Activated CD4-positive, CD25-positive, alpha-beta regulatory T cell (primary cell): Measurements from ENCODE around the gene GHR.
"Not testable (repeated sequence)": the region's sequence is repeated elsewhere in the genome, so short reads cannot be mapped to it uniquely, and the experiment has no call there.

Experiments used
- DNase-seq, 4 experiments: peaks; one replicate each; lab custom pipeline; 2025; lab: John Stamatoyannopoulos, UW

Gene GHR

GRCh38 chr5:42645138-42645537 is 221.9 kb downstream of the GHR start:
- no peak for DNase-seq

DNA sequence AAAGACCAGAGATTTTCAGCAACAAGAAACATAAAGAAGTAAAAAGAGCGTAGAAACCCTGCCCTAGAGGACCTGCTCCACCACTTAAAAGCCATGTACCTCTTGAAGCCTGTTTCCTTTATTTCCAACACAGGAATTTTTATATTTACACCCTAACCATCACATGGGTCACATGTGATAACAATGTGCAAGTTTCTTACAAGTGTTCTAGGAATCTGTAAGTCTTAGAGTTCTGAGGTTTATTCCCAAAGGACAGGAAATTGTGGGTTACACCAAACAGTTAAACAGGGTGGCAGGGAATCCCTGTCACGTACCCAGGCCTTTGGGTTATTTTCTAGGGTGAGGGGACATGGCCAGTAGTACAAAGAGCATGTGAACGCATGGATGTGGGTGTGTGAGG is 224.8 kb downstream of the GHR start:
- DNase-seq: no peak

DNA sequence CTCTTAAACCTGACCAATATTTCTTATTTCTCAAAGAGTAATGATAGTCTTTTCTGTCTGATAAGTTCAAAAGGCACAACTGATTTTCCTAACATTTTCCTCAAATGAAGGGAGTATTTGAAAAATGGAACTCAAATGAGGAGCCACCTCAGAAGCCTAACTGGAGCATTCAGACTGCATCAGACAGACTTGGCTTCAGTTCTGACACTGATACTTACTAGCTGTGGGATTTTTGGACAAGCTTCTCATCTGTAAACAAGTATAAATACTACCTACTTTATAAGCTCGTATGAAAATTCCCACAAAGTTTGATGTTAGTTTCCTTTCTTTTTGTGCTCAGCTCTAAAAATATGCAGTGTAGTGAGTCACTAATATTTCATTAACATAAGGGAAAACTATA is 225.7 kb downstream of the GHR start:
- no peak for DNase-seq

GRCh38 chr5:42650084-42650483 is 226.8 kb downstream of the GHR start:
- no peak for DNase-seq

GRCh38 chr5:42653705-42654104 is 230.5 kb downstream of the GHR start:
- DNase-seq: no peak

GRCh38 chr5:42654645-42655044 is 231.4 kb downstream of the GHR start:
- DNase-seq: no peak

DNA sequence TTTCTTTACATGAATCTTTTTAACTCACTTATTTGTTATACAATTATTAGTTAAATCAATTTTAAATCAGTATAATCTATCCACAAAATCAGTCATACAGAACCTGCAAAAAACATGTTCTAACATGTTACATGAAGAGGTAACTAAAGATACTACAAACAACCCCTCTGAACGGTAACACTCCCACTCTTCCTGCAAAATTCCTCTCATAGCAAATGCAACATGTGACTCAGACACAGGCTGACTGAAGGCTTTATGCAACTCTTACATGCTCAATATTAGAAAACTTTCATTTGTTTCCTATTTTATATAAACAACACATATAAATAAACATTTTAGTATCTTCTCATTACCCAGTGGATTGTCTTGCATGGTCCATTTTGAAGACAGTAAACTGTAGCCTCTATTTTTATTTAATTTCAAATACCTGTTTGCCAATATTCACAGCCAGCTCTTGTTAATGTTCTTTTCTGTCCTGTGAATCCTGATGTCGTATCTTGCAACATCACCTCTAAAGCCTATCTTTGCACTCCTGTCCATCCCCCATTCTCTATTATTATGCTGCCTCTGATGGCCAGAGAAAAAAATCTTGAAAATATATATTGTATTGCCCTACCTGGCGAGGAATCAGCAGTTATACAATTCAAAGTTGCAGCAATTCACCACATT is 232.9 kb downstream of the GHR start:
- no peak for DNase-seq

- no peak for DNase-seq
Observed at GRCh38 chr5:42656651-42657015, 233.4 kb downstream of the GHR start.

DNA sequence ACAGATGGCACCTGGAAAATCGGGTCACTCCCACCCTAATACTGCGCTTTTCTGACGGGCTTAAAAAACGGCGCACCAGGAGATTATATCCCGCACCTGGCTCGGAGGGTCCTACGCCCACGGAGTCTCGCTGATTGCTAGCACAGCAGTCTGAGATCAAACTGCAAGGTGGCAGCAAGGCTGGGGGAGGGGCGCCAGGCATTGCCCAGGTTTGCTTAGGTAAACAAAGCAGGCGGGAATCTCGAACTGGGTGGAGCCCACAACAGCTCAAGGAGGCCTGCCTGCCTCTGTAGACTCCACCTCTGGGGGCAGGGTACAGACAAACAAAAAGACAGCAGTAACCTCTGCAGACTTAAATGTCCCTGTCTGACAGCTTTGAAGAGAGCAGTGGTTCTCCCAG is 236.6 kb downstream of the GHR start:
- DNase-seq: not testable (repeated sequence)

GRCh38 chr5:42665857-42666256 is 242.6 kb downstream of the GHR start:
- no peak for DNase-seq

DNA sequence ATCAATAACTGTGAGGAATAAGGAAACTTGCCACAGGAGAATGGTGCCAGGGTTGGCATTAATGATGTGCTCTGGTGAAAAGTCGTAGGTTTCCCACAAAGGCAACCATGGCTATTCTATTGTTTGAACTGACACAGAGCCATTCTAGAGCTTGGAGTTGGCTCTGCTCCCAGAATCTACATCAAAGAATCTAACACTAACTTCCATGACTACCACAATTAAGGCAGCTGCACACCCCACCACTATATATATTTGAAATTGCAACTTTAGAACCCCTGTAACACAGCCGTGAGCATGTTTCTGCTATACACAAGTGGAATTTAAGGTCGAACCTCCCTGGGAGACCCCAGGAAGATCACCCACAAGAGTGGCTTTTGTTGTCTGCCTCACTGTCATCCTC is 243.6 kb downstream of the GHR start:
- DNase-seq: no peak

DNA sequence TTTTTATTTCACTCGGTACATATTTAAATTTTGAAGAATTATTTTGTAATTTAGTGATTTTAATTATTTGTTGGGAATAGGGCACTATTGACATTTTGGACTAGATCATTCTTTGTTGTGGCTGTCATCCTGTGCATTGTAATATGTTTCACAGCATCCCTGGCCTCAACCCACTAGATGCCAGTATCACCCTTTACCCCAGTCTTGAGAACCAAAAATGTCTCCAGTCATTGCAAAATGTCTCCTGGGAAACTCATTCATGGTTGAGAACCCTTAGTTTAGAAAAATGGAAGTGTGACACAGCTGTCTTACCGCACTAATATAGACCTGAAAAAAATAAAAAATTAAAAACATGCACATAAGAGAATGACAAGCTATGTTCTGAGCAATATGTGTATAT is 245.0 kb downstream of the GHR start:
- DNase-seq: no peak

GRCh38 chr5:42672925-42673324 is 249.7 kb downstream of the GHR start:
- no peak for DNase-seq

DNA sequence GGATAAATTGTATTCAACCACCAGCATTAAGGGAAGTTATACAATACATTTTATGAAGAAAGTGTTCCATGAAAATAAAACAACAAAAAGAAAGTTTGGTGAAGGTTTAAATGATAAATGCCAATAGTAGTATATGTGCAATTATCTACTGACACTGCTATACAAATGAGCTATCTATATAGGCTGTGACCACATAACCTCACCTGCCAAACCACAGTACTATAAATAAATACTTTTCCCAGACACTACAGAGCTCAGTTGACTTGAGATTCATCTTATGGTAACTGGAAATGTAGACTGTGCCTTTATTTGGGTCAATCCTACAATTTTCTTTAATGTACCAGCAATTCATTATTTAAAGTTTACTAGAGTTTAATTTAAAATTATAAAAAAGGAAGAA is 252.4 kb downstream of the GHR start:
- DNase-seq: no peak

DNA sequence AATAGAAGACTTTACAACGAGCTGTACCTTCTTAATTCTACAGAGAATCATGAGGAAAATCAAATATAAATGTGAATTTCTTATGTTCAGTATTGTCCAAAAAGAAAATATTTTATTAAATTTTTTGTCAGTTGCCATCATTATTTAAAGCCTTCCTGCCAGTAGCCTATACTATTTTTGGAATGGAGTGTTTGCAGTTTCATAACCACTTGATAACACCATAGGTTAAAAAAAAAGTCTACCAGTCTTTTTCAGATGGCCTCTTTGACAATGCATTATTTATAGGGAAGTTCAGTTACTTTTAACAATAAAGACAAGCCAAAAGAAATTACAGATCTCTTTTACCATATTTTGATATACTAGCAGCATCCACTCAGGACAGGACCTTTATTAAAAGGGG is 253.1 kb downstream of the GHR start:
- DNase-seq: no peak

- DNase-seq: no peak
Observed at GRCh38 chr5:42677156-42677842, 254.1 kb downstream of the GHR start.

DNA sequence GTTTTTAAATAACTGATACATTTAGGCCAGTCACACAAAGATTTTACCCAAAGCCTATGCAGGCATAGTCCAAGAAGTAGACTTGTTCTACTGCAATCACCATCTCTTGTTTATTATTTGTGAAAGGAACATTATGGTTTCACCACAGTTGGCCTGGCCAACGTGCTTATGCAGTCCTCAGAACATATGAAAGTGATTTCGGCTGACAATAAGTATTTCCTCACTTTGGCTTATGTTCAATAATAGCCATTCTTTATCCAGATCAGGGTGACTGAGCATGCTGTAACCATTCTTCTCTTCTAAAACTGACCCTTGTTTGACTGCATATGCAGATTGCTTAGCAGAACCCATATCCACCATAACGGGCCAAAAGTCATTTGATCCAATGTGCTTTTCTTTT is 256.8 kb downstream of the GHR start:
- DNase-seq: no peak

- DNase-seq: not testable (repeated sequence)
Observed at GRCh38 chr5:42685078-42685477, 261.8 kb downstream of the GHR start.

- no peak for DNase-seq
Observed at GRCh38 chr5:42689391-42689790, 266.2 kb downstream of the GHR start.

- no peak for DNase-seq
Observed at GRCh38 chr5:42691413-42691937, 268.2 kb downstream of the GHR start.

DNA sequence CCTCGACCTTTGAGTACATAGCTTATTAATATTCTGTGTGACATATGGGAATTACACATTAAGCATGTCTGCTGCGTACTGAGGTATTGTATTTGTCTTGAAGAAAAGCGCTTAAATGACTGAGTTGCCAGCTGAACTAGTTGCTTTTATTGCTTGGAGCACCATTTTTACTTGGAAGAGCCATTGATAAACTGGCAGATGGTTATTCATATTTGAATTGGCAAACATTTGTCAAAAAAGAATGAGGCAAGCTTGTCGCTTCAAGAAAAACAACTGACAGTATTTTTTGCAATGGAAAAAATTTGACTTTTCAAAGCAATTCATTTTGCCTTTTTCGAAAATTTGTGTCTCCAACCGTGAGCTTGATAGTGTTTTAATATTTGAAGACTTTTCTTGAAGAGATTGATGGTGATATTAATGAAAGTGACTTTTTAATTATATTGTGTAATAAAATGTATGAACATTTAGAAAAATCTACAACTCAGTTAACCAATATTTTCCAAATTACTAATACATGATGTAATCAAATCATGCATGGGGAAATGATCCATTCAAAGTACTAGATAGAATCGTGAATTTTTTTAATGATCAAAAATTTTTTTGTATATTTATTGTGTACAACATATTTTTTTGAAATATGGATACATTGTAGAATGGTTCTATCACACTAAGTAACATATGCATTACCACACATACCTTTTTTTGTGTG is 278.3 kb downstream of the GHR start:
- DNase-seq: no peak

- DNase-seq: no peak
Observed at GRCh38 chr5:42703238-42703637, 280.0 kb downstream of the GHR start.

DNA sequence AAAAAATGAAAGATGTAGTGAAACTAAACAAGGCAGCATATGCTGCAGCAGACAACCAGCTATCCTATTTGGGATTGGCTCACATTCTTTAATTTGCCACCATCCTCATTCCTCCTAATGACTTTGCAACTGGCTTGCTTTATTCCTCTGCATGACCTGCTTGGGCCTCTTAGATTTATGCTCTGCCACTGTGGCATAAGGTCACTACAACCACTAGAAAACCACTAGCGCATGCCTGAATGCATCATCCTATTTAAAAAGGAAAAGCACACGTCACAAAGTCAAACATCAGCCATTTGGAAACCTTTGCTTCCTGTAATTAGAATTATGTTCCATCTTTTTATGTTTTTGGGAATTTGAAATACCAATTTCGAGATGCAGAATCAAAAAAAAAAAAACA is 292.5 kb downstream of the GHR start:
- no peak for DNase-seq
